ENCODE data around the gene TTC36.
"Not testable (repeated sequence)": the region's sequence is repeated elsewhere in the genome, so short reads cannot be mapped to it uniquely, and the experiment has no call there.

The TTC36 gene

DNA sequence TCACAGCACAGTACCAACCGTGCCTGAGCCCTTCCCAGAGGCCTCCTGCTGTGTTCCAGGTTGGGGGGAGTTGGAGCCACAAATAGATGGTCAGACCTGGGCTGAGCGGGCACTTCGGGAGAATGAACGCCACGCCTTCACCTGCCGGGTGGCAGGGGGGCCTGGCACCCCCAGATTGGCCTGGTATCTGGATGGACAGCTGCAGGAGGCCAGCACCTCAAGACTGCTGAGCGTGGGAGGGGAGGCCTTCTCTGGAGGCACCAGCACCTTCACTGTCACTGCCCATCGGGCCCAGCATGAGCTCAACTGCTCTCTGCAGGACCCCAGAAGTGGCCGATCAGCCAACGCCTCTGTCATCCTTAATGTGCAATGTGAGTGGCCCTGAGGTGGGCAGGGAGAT lies 4.8 kb downstream of the TTC36 start:
- DNase-seq (ENCODE audit: low read depth) = no peak

- DNase-seq (ENCODE audit: low read depth) = no peak
Measured at GRCh38 chr11:118532852-118533768, 5.8 kb downstream of the TTC36 start.

- no peak for DNase-seq (ENCODE audit: low read depth)
Measured at GRCh38 chr11:118533769-118534729, 6.8 kb downstream of the TTC36 start.

DNA sequence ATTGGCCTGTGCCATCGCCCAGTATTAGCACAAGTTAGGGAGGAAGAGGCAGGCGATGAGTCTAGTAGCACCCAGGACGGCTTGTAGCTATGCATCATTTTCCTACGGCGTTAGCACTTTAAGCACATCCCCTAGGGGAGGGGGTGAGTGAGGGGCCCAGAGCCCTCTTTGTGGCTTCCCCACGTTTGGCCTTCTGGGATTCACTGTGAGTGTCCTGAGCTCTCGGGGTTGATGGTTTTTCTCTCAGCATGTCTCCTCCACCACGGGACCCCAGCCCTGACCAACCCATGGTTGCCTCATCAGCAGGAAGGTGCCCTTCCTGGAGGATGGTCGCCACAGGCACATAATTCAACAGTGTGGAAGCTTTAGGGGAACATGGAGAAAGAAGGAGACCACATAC lies 8.0 kb downstream of the TTC36 start:
- no peak for DNase-seq (ENCODE audit: low read depth)

GRCh38 chr11:118536726-118537125 lies 9.5 kb downstream of the TTC36 start:
- no peak for DNase-seq (ENCODE audit: low read depth)

DNA sequence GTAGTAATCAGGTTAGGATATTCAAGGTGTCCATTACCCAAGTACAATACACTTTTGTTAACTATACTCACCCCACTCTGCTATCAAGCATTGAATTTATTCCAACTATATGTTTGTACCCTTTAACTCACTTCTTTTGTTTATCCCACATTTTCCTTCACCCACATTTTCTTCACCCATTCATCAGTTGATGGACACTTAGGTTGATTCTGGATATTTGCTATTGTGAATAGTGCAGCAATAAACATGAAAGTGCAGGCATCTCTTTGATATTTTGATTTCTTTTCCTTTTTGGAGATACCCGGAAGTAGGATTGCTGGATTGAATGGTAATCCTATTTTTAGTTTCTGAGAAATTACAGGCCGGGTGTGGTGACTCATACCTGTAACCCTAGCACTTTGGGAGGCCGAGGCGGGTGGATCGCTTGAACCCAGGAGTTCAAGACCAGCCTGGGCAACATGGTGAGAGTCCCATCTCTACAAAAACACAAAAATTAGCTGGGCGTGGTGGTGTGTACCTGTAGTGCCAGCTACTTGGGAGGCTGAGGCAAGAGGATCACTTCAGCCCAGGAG lies 10.2 kb downstream of the TTC36 start:
- DNase-seq (ENCODE audit: low read depth) = no peak

DNA sequence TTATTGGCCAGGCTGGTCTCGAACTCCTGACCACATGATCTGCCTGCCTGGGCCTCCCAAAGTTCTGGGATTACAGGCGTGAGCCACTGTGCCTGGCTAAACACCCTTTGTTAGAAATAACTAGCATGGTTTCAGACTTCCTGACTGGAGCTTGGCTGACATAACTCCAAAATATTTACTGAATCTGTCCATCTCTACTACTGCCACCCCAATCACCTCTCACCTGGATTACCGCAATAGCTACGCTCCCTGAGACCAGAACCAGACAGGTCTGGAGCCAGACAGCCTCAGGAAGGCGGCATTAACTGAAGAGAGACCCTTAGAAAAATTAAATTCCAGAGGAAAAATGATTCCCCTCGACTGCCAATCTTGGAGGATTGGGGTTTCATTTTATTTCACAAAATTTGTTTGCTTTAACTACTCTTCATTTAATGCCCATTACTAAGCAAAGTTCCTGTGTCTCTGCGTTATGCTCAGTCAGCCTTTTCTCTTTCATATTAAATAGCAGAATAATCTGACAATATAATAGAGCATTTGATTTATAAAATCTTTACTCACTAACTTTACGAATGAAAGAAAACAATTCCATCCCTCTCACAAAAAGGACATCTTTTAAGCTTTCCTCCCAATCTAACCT lies 16.9 kb downstream of the TTC36 start:
- no peak for DNase-seq (ENCODE audit: low read depth)

DNA sequence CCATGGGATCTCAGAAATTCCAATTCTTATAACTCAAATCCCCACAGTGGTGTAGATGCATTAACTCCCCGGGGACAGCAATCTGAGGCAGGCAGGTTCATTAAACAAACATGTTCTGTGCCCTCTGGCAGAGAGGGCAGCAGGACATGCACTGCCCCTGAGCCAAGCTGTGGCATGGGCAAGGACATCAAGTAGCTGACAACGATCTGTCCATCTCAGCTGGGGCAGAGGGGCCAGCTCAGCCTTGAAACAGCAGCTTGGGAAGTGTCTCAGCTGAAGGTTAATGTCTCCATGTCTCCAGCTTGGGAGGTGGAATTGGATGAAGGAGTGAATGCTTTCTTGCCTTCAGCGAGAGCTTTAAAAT lies 17.4 kb downstream of the TTC36 start:
- DNase-seq (ENCODE audit: low read depth) = no peak

GRCh38 chr11:118545533-118545932 lies 18.3 kb downstream of the TTC36 start:
- DNase-seq (ENCODE audit: low read depth) = no peak

GRCh38 chr11:118547132-118547531 lies 19.9 kb downstream of the TTC36 start:
- no peak for DNase-seq (ENCODE audit: low read depth)

GRCh38 chr11:118552341-118552740 lies 25.1 kb downstream of the TTC36 start:
- no peak for DNase-seq (ENCODE audit: low read depth)

GRCh38 chr11:118560806-118561205 lies 33.5 kb downstream of the TTC36 start:
- no peak for DNase-seq (ENCODE audit: low read depth)

- DNase-seq (ENCODE audit: low read depth) = no peak
Measured at GRCh38 chr11:118565051-118565450, 37.8 kb downstream of the TTC36 start.

DNA sequence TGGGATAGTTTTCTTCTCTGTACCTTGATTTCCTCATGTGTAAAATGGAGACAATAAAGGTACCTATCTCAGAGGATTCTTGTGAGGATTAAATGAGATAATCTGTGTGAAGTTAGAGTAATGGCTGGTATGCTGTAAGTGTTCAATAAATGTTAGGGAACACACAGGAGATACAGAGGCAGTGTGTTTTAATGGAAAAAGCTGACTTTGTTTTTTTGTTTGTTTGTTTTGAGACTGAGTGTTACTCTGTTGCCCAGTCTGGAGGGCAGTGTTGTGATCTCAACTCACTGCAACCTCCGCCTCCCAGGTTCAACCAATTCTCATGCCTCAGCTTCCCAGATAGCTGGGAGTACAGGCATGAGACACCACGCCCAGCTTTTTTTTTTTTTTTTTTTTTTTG lies 42.4 kb downstream of the TTC36 start:
- DNase-seq (ENCODE audit: low read depth) = no peak

- no peak for DNase-seq (ENCODE audit: low read depth)
Measured at GRCh38 chr11:118570787-118571186, 43.5 kb downstream of the TTC36 start.

- not testable (repeated sequence) for DNase-seq (ENCODE audit: low read depth)
Measured at GRCh38 chr11:118571701-118572060, 44.4 kb downstream of the TTC36 start.

- no peak for DNase-seq (ENCODE audit: low read depth)
Measured at GRCh38 chr11:118572061-118572980, 45.0 kb downstream of the TTC36 start, which contains the start of gene ARCN1. TSS of gene ARCN1 (plus strand) at chr11:118572409. CDS start at chr11:118572548, 139 bp downstream.

- DNase-seq (ENCODE audit: low read depth) = no peak
Measured at GRCh38 chr11:118572981-118573550, 45.8 kb downstream of the TTC36 start.

DNA sequence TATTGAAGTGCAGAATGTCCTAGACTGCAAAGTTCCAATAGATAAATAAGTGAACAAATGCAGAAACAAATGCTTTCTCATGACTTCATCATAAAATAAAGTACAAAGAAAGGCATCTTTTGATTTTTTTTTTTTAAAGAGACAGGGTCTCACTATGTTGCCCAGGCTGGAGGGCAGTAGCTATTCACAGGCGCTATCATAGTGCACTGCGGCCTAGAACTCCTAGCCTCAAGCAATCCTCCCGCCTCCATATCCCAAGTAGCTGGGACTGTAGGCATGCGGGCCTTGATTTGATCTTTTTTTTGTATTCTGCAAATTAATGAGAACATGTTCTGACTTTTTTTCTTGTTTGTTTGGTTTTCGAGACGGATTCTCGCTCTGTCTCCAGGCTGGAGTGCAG lies 47.4 kb downstream of the TTC36 start:
- DNase-seq (ENCODE audit: low read depth) = no peak

GRCh38 chr11:118577995-118578394 lies 50.7 kb downstream of the TTC36 start:
- DNase-seq (ENCODE audit: low read depth) = not testable (repeated sequence)

Measured in HS-5 (cell line).